NCI-H2227 (cell line): ENCODE results near the gene ZNF804A.

Experiments used
- DNase-seq: peaks from one replicate; lab custom pipeline; 2025; ENCODE audit not compliant: unreplicated experiment; lab: John Stamatoyannopoulos, UW

ZNF804A gene

GRCh38 chr2:184923751-184924150 lies 325.4 kb downstream of the ZNF804A start:
- no peak for DNase-seq

GRCh38 chr2:184927040-184927439 lies 328.7 kb downstream of the ZNF804A start:
- no peak for DNase-seq

GRCh38 chr2:184936761-184937160 lies 338.4 kb downstream of the ZNF804A start:
- DNase-seq: no peak

GRCh38 chr2:184938221-184938985 lies 340.1 kb downstream of the ZNF804A start:
- DNase-seq: no peak

- DNase-seq: no peak
Observed at GRCh38 chr2:184945326-184945725, 347.0 kb downstream of the ZNF804A start.

- no peak for DNase-seq
Observed at GRCh38 chr2:184945824-184946223, 347.5 kb downstream of the ZNF804A start.

- DNase-seq: no peak
Observed at GRCh38 chr2:184956856-184957255, 358.5 kb downstream of the ZNF804A start.

GRCh38 chr2:184971546-184972068 lies 373.3 kb downstream of the ZNF804A start:
- no peak for DNase-seq
